ENCODE results near the gene IL1RAP.

DNA sequence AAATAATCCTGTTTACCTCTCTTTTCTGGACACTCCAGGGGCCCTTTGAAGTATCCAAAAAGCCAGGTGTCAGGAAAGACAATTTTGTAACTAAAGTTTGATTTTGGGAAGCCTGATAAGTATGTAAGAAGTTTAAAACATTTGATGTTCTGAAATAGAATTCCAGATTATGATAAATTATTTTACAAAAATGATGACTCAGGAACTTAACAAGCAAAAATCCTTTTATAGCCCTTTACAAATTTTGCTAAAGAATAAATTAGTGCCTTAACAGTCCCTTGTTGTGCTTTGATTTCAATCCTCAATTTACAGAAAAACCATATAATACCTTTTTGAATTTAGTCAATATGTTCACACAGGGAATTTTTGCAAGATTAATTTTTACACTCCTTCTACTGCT is 38.1 kb downstream of the IL1RAP start:
- TF ChIP-seq, protein P1, sequence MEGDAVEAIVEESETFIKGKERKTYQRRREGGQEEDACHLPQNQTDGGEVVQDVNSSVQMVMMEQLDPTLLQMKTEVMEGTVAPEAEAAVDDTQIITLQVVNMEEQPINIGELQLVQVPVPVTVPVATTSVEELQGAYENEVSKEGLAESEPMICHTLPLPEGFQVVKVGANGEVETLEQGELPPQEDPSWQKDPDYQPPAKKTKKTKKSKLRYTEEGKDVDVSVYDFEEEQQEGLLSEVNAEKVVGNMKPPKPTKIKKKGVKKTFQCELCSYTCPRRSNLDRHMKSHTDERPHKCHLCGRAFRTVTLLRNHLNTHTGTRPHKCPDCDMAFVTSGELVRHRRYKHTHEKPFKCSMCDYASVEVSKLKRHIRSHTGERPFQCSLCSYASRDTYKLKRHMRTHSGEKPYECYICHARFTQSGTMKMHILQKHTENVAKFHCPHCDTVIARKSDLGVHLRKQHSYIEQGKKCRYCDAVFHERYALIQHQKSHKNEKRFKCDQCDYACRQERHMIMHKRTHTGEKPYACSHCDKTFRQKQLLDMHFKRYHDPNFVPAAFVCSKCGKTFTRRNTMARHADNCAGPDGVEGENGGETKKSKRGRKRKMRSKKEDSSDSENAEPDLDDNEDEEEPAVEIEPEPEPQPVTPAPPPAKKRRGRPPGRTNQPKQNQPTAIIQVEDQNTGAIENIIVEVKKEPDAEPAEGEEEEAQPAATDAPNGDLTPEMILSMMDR (conservative IDR thresholded peaks at IDR 0.05; ENCODE audit: low read depth in 2 of 2), result no peak
- TF ChIP-seq POLR2AphosphoS5 (IDR thresholded peaks at IDR 0.05; ENCODE audit: low read depth) (no peak), CREB1 (CRISPR knock-in tag; IDR thresholded peaks at IDR 0.05; ENCODE audit: low read depth) (no peak), EZH2phosphoT487 (IDR thresholded peaks at IDR 0.05; ENCODE audit: unreplicated experiment) (no peak), EZH2 (IDR thresholded peaks at IDR 0.05; ENCODE audit: low read depth, unreplicated experiment) (no peak), JUNB (IDR thresholded peaks at IDR 0.05; ENCODE audit: unreplicated experiment) (no peak), ZNF114 (CRISPR knock-in tag; IDR thresholded peaks at IDR 0.05) (no peak), ETS1 (IDR thresholded peaks at IDR 0.05) (no peak), STAT1 (IDR thresholded peaks at IDR 0.05; ENCODE audit: unreplicated experiment) (no peak), ZNF462 (CRISPR knock-in tag; IDR thresholded peaks at IDR 0.05) (no peak), ZNF331 (CRISPR knock-in tag; IDR thresholded peaks at IDR 0.05; ENCODE audit: low read depth) (no peak), NANOG (IDR thresholded peaks at IDR 0.05; ENCODE audit: borderline replicate concordance) (no peak)
- TF ChIP-seq, protein P2, sequence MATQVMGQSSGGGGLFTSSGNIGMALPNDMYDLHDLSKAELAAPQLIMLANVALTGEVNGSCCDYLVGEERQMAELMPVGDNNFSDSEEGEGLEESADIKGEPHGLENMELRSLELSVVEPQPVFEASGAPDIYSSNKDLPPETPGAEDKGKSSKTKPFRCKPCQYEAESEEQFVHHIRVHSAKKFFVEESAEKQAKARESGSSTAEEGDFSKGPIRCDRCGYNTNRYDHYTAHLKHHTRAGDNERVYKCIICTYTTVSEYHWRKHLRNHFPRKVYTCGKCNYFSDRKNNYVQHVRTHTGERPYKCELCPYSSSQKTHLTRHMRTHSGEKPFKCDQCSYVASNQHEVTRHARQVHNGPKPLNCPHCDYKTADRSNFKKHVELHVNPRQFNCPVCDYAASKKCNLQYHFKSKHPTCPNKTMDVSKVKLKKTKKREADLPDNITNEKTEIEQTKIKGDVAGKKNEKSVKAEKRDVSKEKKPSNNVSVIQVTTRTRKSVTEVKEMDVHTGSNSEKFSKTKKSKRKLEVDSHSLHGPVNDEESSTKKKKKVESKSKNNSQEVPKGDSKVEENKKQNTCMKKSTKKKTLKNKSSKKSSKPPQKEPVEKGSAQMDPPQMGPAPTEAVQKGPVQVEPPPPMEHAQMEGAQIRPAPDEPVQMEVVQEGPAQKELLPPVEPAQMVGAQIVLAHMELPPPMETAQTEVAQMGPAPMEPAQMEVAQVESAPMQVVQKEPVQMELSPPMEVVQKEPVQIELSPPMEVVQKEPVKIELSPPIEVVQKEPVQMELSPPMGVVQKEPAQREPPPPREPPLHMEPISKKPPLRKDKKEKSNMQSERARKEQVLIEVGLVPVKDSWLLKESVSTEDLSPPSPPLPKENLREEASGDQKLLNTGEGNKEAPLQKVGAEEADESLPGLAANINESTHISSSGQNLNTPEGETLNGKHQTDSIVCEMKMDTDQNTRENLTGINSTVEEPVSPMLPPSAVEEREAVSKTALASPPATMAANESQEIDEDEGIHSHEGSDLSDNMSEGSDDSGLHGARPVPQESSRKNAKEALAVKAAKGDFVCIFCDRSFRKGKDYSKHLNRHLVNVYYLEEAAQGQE (IDR thresholded peaks at IDR 0.05; ENCODE audit: unreplicated experiment), result no peak
